ENCODE results near the gene C19orf67.
A peak's percentile ranks its signal among the peaks of the same experiment; 100 is the strongest.

Gene C19orf67

GRCh38 chr19:14107581-14108461 lies 22.2 kb upstream of the C19orf67 start:
- DNase-seq = no peak

GRCh38 chr19:14106840-14107239 lies 21.3 kb upstream of the C19orf67 start:
- DNase-seq = no peak

- DNase-seq = no peak
Measured at GRCh38 chr19:14105680-14106079, 20.1 kb upstream of the C19orf67 start.

- DNase-seq = no peak
Measured at GRCh38 chr19:14103310-14103709, 17.7 kb upstream of the C19orf67 start.

GRCh38 chr19:14102756-14103155 lies 17.2 kb upstream of the C19orf67 start:
- no peak for DNase-seq

- no peak for DNase-seq
Measured at GRCh38 chr19:14102102-14102696, 16.6 kb upstream of the C19orf67 start.

- DNase-seq = no peak
Measured at GRCh38 chr19:14101003-14101545, 15.5 kb upstream of the C19orf67 start.

- DNase-seq = no peak
Measured at GRCh38 chr19:14097532-14098151, 12.1 kb upstream of the C19orf67 start.

- DNase-seq = no peak
Measured at GRCh38 chr19:14096272-14096992, 10.8 kb upstream of the C19orf67 start.

- no peak for DNase-seq
Measured at GRCh38 chr19:14094854-14095253, 9.3 kb upstream of the C19orf67 start.

GRCh38 chr19:14093117-14093823 lies 7.7 kb upstream of the C19orf67 start:
- no peak for DNase-seq

GRCh38 chr19:14091813-14092462 lies 6.4 kb upstream of the C19orf67 start:
- DNase-seq = no peak

GRCh38 chr19:14091081-14091812 lies 5.7 kb upstream of the C19orf67 start:
- peak; percentile 67 for DNase-seq

- DNase-seq = peak; percentile 67
Measured at GRCh38 chr19:14090509-14091080, 5.0 kb upstream of the C19orf67 start, which contains the start of gene SAMD1. TSS of gene SAMD1 (minus strand) at chr19:14090751.

GRCh38 chr19:14089662-14090508 lies 4.3 kb upstream of the C19orf67 start:
- peak; percentile 9 for DNase-seq

GRCh38 chr19:14089412-14089661 lies 3.8 kb upstream of the C19orf67 start:
- no peak for DNase-seq

- DNase-seq = no peak
Measured at GRCh38 chr19:14088634-14089411, 3.2 kb upstream of the C19orf67 start.

GRCh38 chr19:14086098-14086497 lies 515 bp upstream of the C19orf67 start:
- DNase-seq = no peak

- no peak for DNase-seq
Measured at GRCh38 chr19:14082675-14082960, 3.0 kb downstream of the C19orf67 start.

Data from GOT3 (cell line).